HCT116 (cell line): Measurements from ENCODE around the gene ZNF3. TPM values are rescaled to one million over a fixed set of nuclear protein-coding genes. Genes with fewer than 3 reads are reported as not detected.
A peak's percentile ranks its signal among the peaks of the same experiment; 100 is the strongest.

Experiments used
- ATAC-seq: fragments of 200-7000 bp; cut with Tn5 transposase; 2 replicates; pipeline ENCODE4 v1.9.1; 2020; ENCODE audit warnings: mild to moderate bottlenecking, moderate library complexity
- BruUV-seq: library from RNA; stranded (reverse); fragments of 400-500 nt; replicated peaks from 2 replicates; lab custom pipeline; 2021; lab: Mats Ljungman, UMichigan
- CTCF ChIA-PET: fragments of 300-600 bp; sonication (Branson Sonifier 250); formaldehyde crosslinking; loops from one replicate; lab custom pipeline; 2021; ENCODE audit warnings: antibody characterized with exemption; lab: Charles Lee
- POLR2A ChIA-PET: fragments of 300-600, 350-600 bp; sonication (Branson Sonifier 250); formaldehyde crosslinking; loops from one replicate; lab custom pipeline; 2021; ENCODE audit warnings: antibody characterized with exemption; lab: Charles Lee
- RAD21 ChIA-PET, 2 experiments: fragments of 300-600 bp; sonication (Branson Sonifier 250); formaldehyde crosslinking; loops; one replicate each; lab custom pipeline; 2023; ENCODE audit warnings: low total read pairs in 2 of 2; ENCODE audit not compliant: uncharacterized antibody in 2 of 2, unreplicated experiment in 2 of 2, low non-redundant PET in 1 of 2; lab: Charles Lee
- DNase-seq: peaks from one replicate; pipeline ENCODE4 v3.0.0-alpha.2; 2010; ENCODE audit warnings: low read depth, low spot score
- H2AFZ ChIP-seq: fragments of 200-600 bp; shearing (Covaris generic), sonication (generic); 2 replicates; pipeline ENCODE4 v1.6.1; 2017; ENCODE audit warnings: low read depth, mixed run types, mixed read lengths, antibody characterized with exemption, low read length; ENCODE audit not compliant: poor library complexity, severe bottlenecking
- H3K27ac ChIP-seq: 2 replicates; pipeline ENCODE4 v1.5.1; 2012; ENCODE audit warnings: low read depth, low read length
- H3K27me3 ChIP-seq: fragments of 200-600 bp; sonication (generic); 2 replicates; pipeline ENCODE4 v1.6.1; 2016; ENCODE audit warnings: mixed run types, low read length, mixed read lengths; ENCODE audit not compliant: insufficient read depth
- H3K36me3 ChIP-seq, 2 experiments: fragments of 200-500 bp in 1 of 2; fragments of 200-600 bp in 1 of 2; sonication (Bioruptor generic) in 1 of 2; sonication (generic) in 1 of 2; 2 replicates each; pipeline versions ENCODE4 v1.5.1 to v1.6.1; 2014 to 2016; ENCODE audit warnings: low read length in 2 of 2, inconsistent platforms in 1 of 2, mixed read lengths in 1 of 2, mixed run types in 1 of 2; ENCODE audit not compliant: insufficient read depth in 2 of 2, control insufficient read depth in 1 of 2
- H3K4me1 ChIP-seq, 2 experiments: fragments of 200-600 bp in 1 of 2; sonication (generic) in 1 of 2; 2 replicates each; pipeline versions ENCODE4 v1.5.1 to v1.6.1; 2012 to 2017; ENCODE audit warnings: low read length in 2 of 2, inconsistent platforms in 1 of 2, mild to moderate bottlenecking in 1 of 2, mixed read lengths in 1 of 2, mixed run types in 1 of 2, moderate library complexity in 1 of 2; ENCODE audit not compliant: insufficient read depth in 2 of 2, control insufficient read depth in 1 of 2
- H3K4me2 ChIP-seq: fragments of 200-600 bp; sonication (generic); 2 replicates; pipeline ENCODE4 v1.6.1; 2017; ENCODE audit warnings: mixed run types, low read length, mixed read lengths
- H3K4me3 ChIP-seq, 2 experiments: fragments of 200-600 bp in 1 of 2; sonication (generic) in 1 of 2; replicated peaks in 1 of 2; 2 replicates each; pipeline ENCODE4 v1.5.1; 2011 to 2016; ENCODE audit warnings: low read length in 2 of 2, control low read depth in 1 of 2, low read depth in 1 of 2, mild to moderate bottlenecking in 1 of 2, mixed read lengths in 1 of 2, mixed run types in 1 of 2
- H3K79me2 ChIP-seq: fragments of 200-600 bp; sonication (generic); 2 replicates; pipeline ENCODE4 v1.6.1; 2017; ENCODE audit warnings: mild to moderate bottlenecking, mixed run types, low read length, moderate library complexity, mixed read lengths; ENCODE audit not compliant: insufficient read depth
- H3K9ac ChIP-seq: fragments of 200-600 bp; sonication (generic); 2 replicates; pipeline ENCODE4 v1.6.1; 2016; ENCODE audit warnings: low read length, mixed read lengths
- H3K9me2 ChIP-seq: fragments of 200-600 bp; sonication (generic), shearing (Covaris generic); 2 replicates; pipeline ENCODE4 v1.6.1; 2017; ENCODE audit warnings: mixed run types, mild to moderate bottlenecking, moderate library complexity; ENCODE audit not compliant: insufficient read depth
- H3K9me3 ChIP-seq, 2 experiments: fragments of 200-500 bp in 1 of 2; fragments of 200-600 bp in 1 of 2; sonication (Bioruptor generic) in 1 of 2; sonication (generic) in 1 of 2; 2 replicates each; pipeline ENCODE4 v1.6.1; 2014 to 2017; ENCODE audit warnings: low read length in 2 of 2, mixed read lengths in 2 of 2, inconsistent platforms in 1 of 2, low read depth in 1 of 2, mild to moderate bottlenecking in 1 of 2, mixed run types in 1 of 2, moderate library complexity in 1 of 2; ENCODE audit not compliant: control insufficient read depth in 1 of 2, insufficient read depth in 1 of 2
- H4K20me1 ChIP-seq: fragments of 200-600 bp; sonication (generic), shearing (Covaris generic); 2 replicates; pipeline ENCODE4 v1.6.1; 2017; ENCODE audit warnings: mixed run types, mild to moderate bottlenecking, moderate library complexity; ENCODE audit not compliant: insufficient read depth
- EZH2 ChIP-seq: fragments of 200-600 bp; sonication (generic); IDR thresholded peaks from 2 replicates; pipeline ENCODE4 v1.6.1; 2017; ENCODE audit warnings: antibody characterized with exemption, mixed run types
- RAD21 ChIP-seq: IDR thresholded peaks from 2 replicates; pipeline ENCODE4 v1.6.1; 2012; ENCODE audit warnings: low read depth, mild to moderate bottlenecking
- TCF7L2 ChIP-seq: IDR thresholded peaks from 2 replicates; pipeline ENCODE4 v1.7.0; 2011; ENCODE audit warnings: borderline replicate concordance, inconsistent platforms; ENCODE audit not compliant: insufficient read depth, insufficient read length; ENCODE audit errors: extremely low read depth
- YY1 ChIP-seq: IDR thresholded peaks from 2 replicates; pipeline ENCODE4 v1.6.1; 2011; ENCODE audit warnings: low read length, low read depth, moderate library complexity, mild to moderate bottlenecking; ENCODE audit not compliant: insufficient replicate concordance; ENCODE audit errors: extremely low read depth
- ZFX ChIP-seq: fragments of 450-650 bp; IDR thresholded peaks from 2 replicates; pipeline ENCODE4 v1.6.1; 2017
- ZNF274 ChIP-seq: fragments of 200-500 bp; sonication (Bioruptor generic); IDR thresholded peaks from 2 replicates; pipeline ENCODE4 v1.6.1; 2014; ENCODE audit warnings: mild to moderate bottlenecking, low read depth, low read length, inconsistent platforms
- intact Hi-C: fragments of 100-400 bp; cut with micrococcal nuclease; formaldehyde crosslinking; loops from 2 replicates; pipeline ENCODE4 v1.10.0; 2022
- total RNA-seq: library from RNA; stranded (reverse); gene quantifications from one replicate; pipeline ENCODE4 v1.2.1, GENCODE V29; 2021; ENCODE audit not compliant: unreplicated experiment
- TF ChIP-seq, protein P1 (sequence below): IDR thresholded peaks from 2 replicates; pipeline ENCODE4 v1.6.1; 2012
- TF ChIP-seq, protein P2 (sequence below): IDR thresholded peaks from 2 replicates; pipeline ENCODE4 v1.6.1; 2011; ENCODE audit warnings: mild to moderate bottlenecking, low read length, moderate library complexity; ENCODE audit not compliant: insufficient replicate concordance; ENCODE audit errors: extremely low read depth

The ZNF3 gene
- total RNA-seq, 1 experiment from 2014 or later = 28.2 TPM

DNA sequence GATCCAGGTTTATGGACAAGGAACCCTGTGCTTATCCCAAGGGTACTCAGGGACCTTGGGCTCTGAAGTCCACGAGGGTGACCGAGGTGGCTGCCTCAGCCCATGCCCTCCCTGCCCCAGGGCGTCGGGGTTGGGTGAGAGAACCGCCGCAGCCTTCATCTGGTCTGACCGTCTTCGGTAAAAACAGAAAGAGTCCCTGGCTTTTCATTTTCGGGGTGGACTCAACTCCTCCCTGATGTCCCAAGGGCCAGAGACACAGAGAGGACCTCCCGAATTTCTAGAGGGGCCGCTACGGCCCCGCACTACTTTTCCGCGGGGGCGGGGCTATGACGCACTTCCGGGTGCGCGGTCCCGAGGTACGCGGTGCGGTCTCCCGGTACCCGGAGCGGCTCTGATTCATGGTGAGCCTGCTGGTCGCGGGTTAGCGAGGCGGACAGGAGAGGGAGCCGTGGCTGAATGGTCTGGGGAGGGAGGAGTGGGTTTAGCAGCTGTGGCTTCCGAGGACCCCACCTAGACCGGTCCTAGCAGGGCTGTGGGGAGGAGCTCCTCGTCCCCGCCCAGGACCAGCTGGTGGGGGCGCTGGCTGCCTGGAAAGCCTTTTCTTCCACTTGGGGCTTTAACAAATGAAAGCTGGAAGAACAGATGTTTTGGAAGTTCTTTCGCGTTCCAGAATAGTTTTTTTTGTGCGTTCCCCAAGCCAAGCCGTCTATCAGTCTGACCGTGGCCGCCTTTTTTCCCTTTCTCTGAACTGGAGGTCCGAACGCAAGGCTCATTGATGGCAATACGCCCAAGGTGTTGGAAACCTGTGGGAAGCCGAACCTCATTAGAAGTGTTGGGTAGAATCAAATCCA, 31.9 kb downstream of the ZNF3 start, which contains the start of gene ZSCAN21 (continued):
- TF ChIP-seq EZH2 = no peak
- TF ChIP-seq ZNF274 = no peak
- TF ChIP-seq, protein P1, sequence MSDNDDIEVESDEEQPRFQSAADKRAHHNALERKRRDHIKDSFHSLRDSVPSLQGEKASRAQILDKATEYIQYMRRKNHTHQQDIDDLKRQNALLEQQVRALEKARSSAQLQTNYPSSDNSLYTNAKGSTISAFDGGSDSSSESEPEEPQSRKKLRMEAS = peak; percentile 37; the same call in 1 of the 2 replicates

DNA sequence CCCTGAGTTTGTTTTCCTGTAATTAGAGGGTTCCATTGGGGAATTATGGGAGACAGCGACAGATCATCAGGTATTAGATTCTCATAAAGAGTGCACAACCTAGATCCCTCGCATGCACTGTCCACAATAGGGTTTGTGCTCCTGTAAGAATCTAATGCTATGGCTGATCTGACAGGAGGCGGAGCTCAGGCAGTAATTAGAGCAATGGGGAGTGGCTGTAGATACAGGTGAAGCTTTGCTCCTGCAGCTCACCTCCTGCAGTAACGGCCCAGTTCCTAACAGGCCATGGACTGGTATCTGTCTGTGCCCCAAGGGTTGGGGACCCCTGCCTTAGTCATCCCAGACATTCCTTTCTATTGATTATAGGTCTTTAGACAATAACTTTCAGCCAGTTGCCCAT, 32.8 kb downstream of the ZNF3 start:
- no peaks in the 10 kb centered on the region for H4K20me1 ChIP-seq
- ChIA-PET RAD21 (no interaction called here), CTCF (no interaction called here), POLR2A (interaction anchor here (1.6 kb wide), 1 partner anchor 33 kb away, joined by 5 read pairs; the partner anchor contains the start of gene ZKSCAN1)
- no peak overlapping the region for H3K4me2 ChIP-seq
- H3K27ac ChIP-seq = no peak overlapping the region
- DNase-seq (no peak), ATAC-seq (no peak)
- H3K36me3 ChIP-seq = peaks cover 0 to 3% of the 10 kb centered on the region in 2 experiments; a peak in 1 of 4 replicates
- intact Hi-C loops = loop anchor here (2.0 kb wide), 1 partner anchor 52 kb away; the partner anchor contains the start of genes AP4M1 and MCM7
- TF ChIP-seq ZFX (no peak), RAD21 (no peak), EZH2 (no peak), YY1 (no peak), TCF7L2 (no peak)
- TF ChIP-seq, protein P2, sequence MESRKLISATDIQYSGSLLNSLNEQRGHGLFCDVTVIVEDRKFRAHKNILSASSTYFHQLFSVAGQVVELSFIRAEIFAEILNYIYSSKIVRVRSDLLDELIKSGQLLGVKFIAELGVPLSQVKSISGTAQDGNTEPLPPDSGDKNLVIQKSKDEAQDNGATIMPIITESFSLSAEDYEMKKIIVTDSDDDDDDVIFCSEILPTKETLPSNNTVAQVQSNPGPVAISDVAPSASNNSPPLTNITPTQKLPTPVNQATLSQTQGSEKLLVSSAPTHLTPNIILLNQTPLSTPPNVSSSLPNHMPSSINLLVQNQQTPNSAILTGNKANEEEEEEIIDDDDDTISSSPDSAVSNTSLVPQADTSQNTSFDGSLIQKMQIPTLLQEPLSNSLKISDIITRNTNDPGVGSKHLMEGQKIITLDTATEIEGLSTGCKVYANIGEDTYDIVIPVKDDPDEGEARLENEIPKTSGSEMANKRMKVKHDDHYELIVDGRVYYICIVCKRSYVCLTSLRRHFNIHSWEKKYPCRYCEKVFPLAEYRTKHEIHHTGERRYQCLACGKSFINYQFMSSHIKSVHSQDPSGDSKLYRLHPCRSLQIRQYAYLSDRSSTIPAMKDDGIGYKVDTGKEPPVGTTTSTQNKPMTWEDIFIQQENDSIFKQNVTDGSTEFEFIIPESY = no peak
- BruUV-seq = no TSS peak
- no peaks in the 10 kb centered on the region for H3K9me3 ChIP-seq
- peaks cover 14% of the 10 kb centered on the region for H3K79me2 ChIP-seq
- H2AFZ ChIP-seq = peak overlapping the region; percentile 57
- no peak overlapping the region for H3K4me3 ChIP-seq
- H3K4me1 ChIP-seq = peaks cover 10 to 16% of the 10 kb centered on the region in 2 experiments; a peak in 2 of 4 replicates
- H3K9ac ChIP-seq = no peak overlapping the region
- no peaks in the 10 kb centered on the region for H3K9me2 ChIP-seq
- H3K27me3 ChIP-seq = no peaks in the 10 kb centered on the region
